Activated CD8-positive, alpha-beta memory T cell treated with anti-CD3 and anti-CD28 coated beads, Interleukin-2, amount 50 U/mL, for 1 hour (primary cell): ENCODE data around the gene ST14.

Experiments
- DNase-seq: peaks from one replicate; pipeline ENCODE4 v3.0.0-alpha.2; 2020; ENCODE audit errors: extremely low read depth

The ST14 gene

GRCh38 chr11:130159657-130160497 is at the start of gene ST14:
Gene ST14 (plus strand): TSS chr11:130159782. CDS start chr11:130159980, 198 bp downstream.
- DNase-seq, result no peak

GRCh38 chr11:130110339-130111108 is 49.1 kb upstream of the ST14 start:
- DNase-seq, result no peak

GRCh38 chr11:130112071-130112830 is 47.3 kb upstream of the ST14 start:
- no peak for DNase-seq

GRCh38 chr11:130114281-130114680 is 45.3 kb upstream of the ST14 start:
- DNase-seq, result no peak

- no peak for DNase-seq
These were observed 44.9 kb upstream of the ST14 start for GRCh38 chr11:130114726-130115125.

GRCh38 chr11:130115218-130115617 is 44.4 kb upstream of the ST14 start:
- no peak for DNase-seq

GRCh38 chr11:130118165-130118564 is 41.4 kb upstream of the ST14 start:
- no peak for DNase-seq

GRCh38 chr11:130118636-130119387 is 40.8 kb upstream of the ST14 start:
- DNase-seq, result no peak

- DNase-seq, result no peak
These were observed 39.5 kb upstream of the ST14 start for GRCh38 chr11:130120045-130120444.

- no peak for DNase-seq
These were observed 38.1 kb upstream of the ST14 start for GRCh38 chr11:130121445-130121978.

- DNase-seq, result no peak
These were observed 37.4 kb upstream of the ST14 start for GRCh38 chr11:130122141-130122575.

GRCh38 chr11:130123414-130124040 is 36.1 kb upstream of the ST14 start:
- no peak for DNase-seq

GRCh38 chr11:130124096-130124495 is 35.5 kb upstream of the ST14 start:
- DNase-seq, result no peak

GRCh38 chr11:130125638-130126037 is 33.9 kb upstream of the ST14 start:
- DNase-seq, result no peak

- no peak for DNase-seq
These were observed 33.1 kb upstream of the ST14 start for GRCh38 chr11:130126516-130126915.

- DNase-seq, result no peak
These were observed 32.1 kb upstream of the ST14 start for GRCh38 chr11:130127509-130127908.

- no peak for DNase-seq
These were observed 31.0 kb upstream of the ST14 start for GRCh38 chr11:130128626-130129025.

- no peak for DNase-seq
These were observed 29.7 kb upstream of the ST14 start for GRCh38 chr11:130129922-130130321.

- no peak for DNase-seq
These were observed 27.4 kb upstream of the ST14 start for GRCh38 chr11:130131961-130132850.

GRCh38 chr11:130133716-130134115 is 25.9 kb upstream of the ST14 start:
- no peak for DNase-seq
